GM23248 (cell line): ENCODE data around the gene SIK2. TPM values are rescaled to one million over a fixed set of nuclear protein-coding genes. Genes with fewer than 3 reads are reported as not detected.
A peak's percentile ranks its signal among the peaks of the same experiment; 100 is the strongest.

Experiments
- DNase-seq: peaks from one replicate; pipeline ENCODE4 v3.0.0-alpha.2; 2015
- H2AFZ ChIP-seq: fragments of 200-600 bp; sonication (generic); 2 replicates; pipeline ENCODE4 v1.6.1; 2016; ENCODE audit warnings: antibody characterized with exemption
- H3F3A ChIP-seq: fragments of 200-600 bp; sonication (generic); 2 replicates; pipeline ENCODE4 v1.6.1; 2016; ENCODE audit warnings: mild to moderate bottlenecking, antibody characterized with exemption, mixed run types; ENCODE audit not compliant: insufficient read depth
- H3K27ac ChIP-seq: fragments of 200-600 bp; sonication (generic); 2 replicates; pipeline ENCODE4 v1.5.1; 2016; ENCODE audit warnings: mild to moderate bottlenecking
- H3K27me3 ChIP-seq: fragments of 200-600 bp; sonication (generic); replicated peaks from 2 replicates; pipeline ENCODE4 v1.6.1; 2016; ENCODE audit warnings: mild to moderate bottlenecking; ENCODE audit not compliant: insufficient read depth
- H3K36me3 ChIP-seq: fragments of 200-600 bp; sonication (generic); 2 replicates; pipeline ENCODE4 v1.6.1; 2016; ENCODE audit warnings: low read depth, mild to moderate bottlenecking
- H3K4me1 ChIP-seq: fragments of 200-600 bp; sonication (generic); 2 replicates; pipeline ENCODE4 v1.6.1; 2016; ENCODE audit warnings: mild to moderate bottlenecking; ENCODE audit not compliant: insufficient read depth
- H3K4me2 ChIP-seq: fragments of 200-600 bp; sonication (generic); one replicate; pipeline ENCODE4 v1.6.1; 2016; ENCODE audit warnings: mild to moderate bottlenecking; ENCODE audit not compliant: unreplicated experiment
- H3K4me3 ChIP-seq: fragments of 200-600 bp; sonication (generic); 2 replicates; pipeline ENCODE4 v1.5.1; 2016; ENCODE audit warnings: mild to moderate bottlenecking
- H3K79me2 ChIP-seq: fragments of 200-600 bp; sonication (generic); 2 replicates; pipeline ENCODE4 v1.6.1; 2016; ENCODE audit warnings: mild to moderate bottlenecking; ENCODE audit not compliant: insufficient read depth
- H3K9ac ChIP-seq: fragments of 200-600 bp; sonication (generic); 2 replicates; pipeline ENCODE4 v1.6.1; 2016; ENCODE audit warnings: mild to moderate bottlenecking
- H3K9me2 ChIP-seq: fragments of 200-600 bp; sonication (generic); 2 replicates; pipeline ENCODE4 v1.6.1; 2016; ENCODE audit warnings: mixed run types, mild to moderate bottlenecking, moderate library complexity; ENCODE audit not compliant: insufficient read depth
- H3K9me3 ChIP-seq: fragments of 200-600 bp; sonication (generic); one replicate; pipeline ENCODE4 v1.6.1; 2017; ENCODE audit warnings: low read depth
- H4K20me1 ChIP-seq: fragments of 200-600 bp; sonication (generic); 2 replicates; pipeline ENCODE4 v1.6.0; 2016; ENCODE audit not compliant: insufficient read depth
- EZH2 ChIP-seq: fragments of 200-600 bp; sonication (generic); IDR thresholded peaks from 2 replicates; pipeline ENCODE4 v1.6.1; 2018; ENCODE audit warnings: antibody characterized with exemption, mild to moderate bottlenecking; ENCODE audit not compliant: insufficient read depth, poor library complexity, severe bottlenecking
- EZH2phosphoT487 ChIP-seq: fragments of 200-600 bp; sonication (generic); IDR thresholded peaks from 2 replicates; pipeline ENCODE4 v1.6.1; 2018; ENCODE audit warnings: antibody characterized with exemption, moderate library complexity, mild to moderate bottlenecking, low read depth; ENCODE audit not compliant: insufficient read depth
- WGBS, 2 experiments: methylation state at CpG; one replicate each; pipeline ENCODE4 v1.1.6; 2015 to 2017; ENCODE audit warnings: low lambda C conversion rate in 2 of 2, low coverage in 1 of 2; ENCODE audit errors: missing lambda C conversion rate in 2 of 2; 5-methylcytosine and 5-hydroxymethylcytosine counted together
- in situ Hi-C: fragments of 300-500 bp; cut with MboI; formaldehyde crosslinking; loops from 2 replicates; pipeline ENCODE4 v1.15.0; 2020
- polyA plus RNA-seq: library from polyadenylated mRNA; unstranded; fragments of >200 nt; fragmentation: Nextera tagmentation; extraction: Ambion mirVana; gene quantifications from 2 replicates; pipeline ENCODE4 v1.2.1, GENCODE V29; 2016
- total RNA-seq: library from RNA; depleted of rRNA; stranded (reverse); fragments of >200 nt; shearing (Covaris generic); gene quantifications from 2 replicates; pipeline ENCODE4 v1.2.3, GENCODE V29; 2014

Gene SIK2
- total and polyA plus RNA-seq, 2 experiments from 2014 or later, result 5.9 to 14.8 TPM

DNA sequence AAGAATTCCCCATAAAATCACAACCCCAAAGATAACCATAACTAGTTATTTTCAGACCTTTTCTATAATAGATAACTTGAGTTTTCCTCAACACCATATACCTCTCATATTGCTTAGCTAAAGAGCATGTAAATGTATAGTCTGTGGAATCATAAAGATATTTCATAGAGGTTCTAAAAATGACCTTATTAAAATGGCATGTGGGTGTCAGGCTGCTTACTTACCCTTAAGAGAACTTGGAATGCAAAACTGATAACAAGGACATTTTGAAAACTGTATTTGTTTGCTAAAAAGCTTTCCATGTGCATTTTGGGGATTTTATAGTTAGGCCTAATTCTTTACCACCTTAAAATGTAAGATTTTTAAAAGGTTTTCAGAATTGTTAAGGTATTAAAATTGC, 4.7 kb downstream of the SIK2 start:
- peaks cover 95% of the 10 kb centered on the region for H3K79me2 ChIP-seq
- H3K4me3 ChIP-seq, result peak overlapping the region; percentile 10; the same call in 1 of the 2 replicates
- no peaks in the 10 kb centered on the region for H3K27me3 ChIP-seq
- DNase-seq, result peak; percentile 37
- peaks cover 13% of the 10 kb centered on the region; the same call in 1 of the 2 replicates for H3F3A ChIP-seq
- peak overlapping the region; percentile 1; the same call in 1 of the 2 replicates for H3K9ac ChIP-seq
- no peaks in the 10 kb centered on the region; the same call in 1 of the 2 replicates for H3K36me3 ChIP-seq
- no peak for TF ChIP-seq EZH2
- TF ChIP-seq EZH2phosphoT487, result no peak
- H3K4me1 ChIP-seq, result peaks cover 40% of the 10 kb centered on the region
- H2AFZ ChIP-seq, result no peak overlapping the region
- in situ Hi-C loops, result no loop called here
- H4K20me1 ChIP-seq, result peaks cover 4% of the 10 kb centered on the region; the same call in 1 of the 2 replicates
- H3K9me2 ChIP-seq, result no peaks in the 10 kb centered on the region
- no peaks in the 10 kb centered on the region for H3K9me3 ChIP-seq
- peak overlapping the region; percentile 39 for H3K4me2 ChIP-seq
- H3K27ac ChIP-seq, result no peak overlapping the region

DNA sequence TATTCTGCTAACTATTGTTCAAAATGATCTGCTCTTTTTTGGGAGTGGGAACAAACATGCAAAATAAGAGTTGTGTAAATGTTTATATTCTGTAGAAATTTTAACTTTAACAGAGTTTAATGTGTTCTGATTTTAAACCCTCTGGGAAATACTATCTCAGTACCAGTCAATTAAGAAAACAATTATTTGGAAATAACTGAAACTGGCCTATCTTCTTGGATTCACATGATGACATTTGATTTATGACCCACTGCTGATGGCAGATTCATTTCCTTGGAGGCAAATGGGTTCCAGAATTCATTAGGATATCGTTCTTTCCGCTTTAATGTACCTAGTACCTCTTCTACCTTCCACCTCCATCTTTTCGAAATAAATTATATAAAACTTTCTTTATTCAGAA, 5.5 kb downstream of the SIK2 start:
- 90 to 91% methylated on average over 3 of the region's 3 CpGs for WGBS, 2 experiments
- Histone ChIP-seq H3K9me2 (no peaks in the 10 kb centered on the region), H3K4me3 (no peak overlapping the region), H3F3A (peaks cover 13% of the 10 kb centered on the region; the same call in 1 of the 2 replicates), H3K9ac (no peak overlapping the region), H3K36me3 (no peaks in the 10 kb centered on the region; the same call in 1 of the 2 replicates), H3K79me2 (peaks cover 92% of the 10 kb centered on the region), H3K4me1 (peaks cover 46% of the 10 kb centered on the region), H3K27ac (no peak overlapping the region), H3K9me3 (no peaks in the 10 kb centered on the region), H3K27me3 (no peaks in the 10 kb centered on the region), H4K20me1 (peaks cover 4% of the 10 kb centered on the region; the same call in 1 of the 2 replicates), H3K4me2 (no peak overlapping the region), H2AFZ (no peak overlapping the region)
- TF ChIP-seq EZH2 (no peak), EZH2phosphoT487 (no peak)
- in situ Hi-C loops, result no loop called here
- DNase-seq, result no peak

DNA sequence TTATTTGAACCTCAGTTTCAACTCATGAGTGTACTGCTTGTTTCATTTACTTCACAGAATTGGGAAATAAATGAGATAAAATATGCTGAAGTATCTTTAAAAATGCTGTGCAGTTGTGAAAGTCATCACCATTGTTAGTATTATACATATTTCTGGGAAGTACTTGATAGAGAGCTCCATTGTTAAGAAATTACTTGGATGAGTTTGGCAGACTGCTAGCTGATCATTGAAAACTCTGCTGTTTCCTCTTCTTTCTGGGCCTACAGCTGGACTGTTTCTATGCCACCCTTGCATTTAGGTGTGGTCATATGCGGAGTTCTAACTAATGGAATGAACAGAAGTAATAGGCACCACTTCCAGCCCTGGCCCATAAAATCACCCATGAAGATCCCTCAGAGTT, 10.0 kb downstream of the SIK2 start:
- in situ Hi-C loops, result no loop called here
- no peaks in the 10 kb centered on the region for H4K20me1 ChIP-seq
- H3K27me3 ChIP-seq, result no peaks in the 10 kb centered on the region
- no peak overlapping the region for H3K4me3 ChIP-seq
- H3K27ac ChIP-seq, result peak overlapping the region; percentile 45
- H3K9me2 ChIP-seq, result no peaks in the 10 kb centered on the region
- H3K9ac ChIP-seq, result no peak overlapping the region
- peaks cover 18% of the 10 kb centered on the region for H3K4me1 ChIP-seq
- H3K4me2 ChIP-seq, result peak overlapping the region; percentile 45
- H3F3A ChIP-seq, result peaks cover 6% of the 10 kb centered on the region; the same call in 1 of the 2 replicates
- H3K36me3 ChIP-seq, result peaks cover 13% of the 10 kb centered on the region; the same call in 1 of the 2 replicates
- DNase-seq, result peak; percentile 47
- H3K9me3 ChIP-seq, result no peaks in the 10 kb centered on the region
- 69 to 78% methylated on average over 1 of the region's 1 CpG for WGBS, 2 experiments
- no peak overlapping the region for H2AFZ ChIP-seq
- TF ChIP-seq EZH2 (no peak), EZH2phosphoT487 (no peak)
- peaks cover 88% of the 10 kb centered on the region for H3K79me2 ChIP-seq

DNA sequence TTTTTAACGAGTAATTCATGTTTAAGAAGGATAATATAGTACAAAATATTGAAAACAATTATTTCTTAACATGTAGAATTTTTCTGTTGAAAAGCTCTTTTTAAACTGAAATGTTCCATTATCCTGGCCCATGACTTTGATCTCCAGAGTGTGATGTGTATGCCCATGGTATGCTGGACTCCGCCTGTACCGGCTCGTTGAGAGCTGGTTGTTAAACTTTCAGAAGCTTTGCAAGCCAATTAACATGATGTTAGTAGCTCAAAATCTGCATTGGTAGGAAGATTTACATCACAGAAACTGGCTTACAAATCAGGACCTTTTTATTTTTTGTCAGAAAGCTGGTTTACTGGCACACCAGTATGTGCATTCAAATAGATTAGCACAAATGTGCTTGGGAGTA, 15.0 kb downstream of the SIK2 start:
- peaks cover 58% of the 10 kb centered on the region for H3K79me2 ChIP-seq
- H3K27me3 ChIP-seq, result no peaks in the 10 kb centered on the region
- no peak overlapping the region for H3K27ac ChIP-seq
- H2AFZ ChIP-seq, result no peak overlapping the region
- H3F3A ChIP-seq, result no peaks in the 10 kb centered on the region
- peaks cover 30% of the 10 kb centered on the region for H3K36me3 ChIP-seq
- H3K4me1 ChIP-seq, result peaks cover 4% of the 10 kb centered on the region
- TF ChIP-seq EZH2phosphoT487, result no peak
- TF ChIP-seq EZH2, result no peak
- no peak overlapping the region for H3K4me2 ChIP-seq
- DNase-seq, result no peak
- in situ Hi-C loops, result no loop called here
- H3K9me2 ChIP-seq, result no peaks in the 10 kb centered on the region
- H4K20me1 ChIP-seq, result no peaks in the 10 kb centered on the region
- no peaks in the 10 kb centered on the region for H3K9me3 ChIP-seq
- H3K9ac ChIP-seq, result no peak overlapping the region
- WGBS, 2 experiments, result 79 to 81% methylated on average over 4 of the region's 4 CpGs
- H3K4me3 ChIP-seq, result no peak overlapping the region

DNA sequence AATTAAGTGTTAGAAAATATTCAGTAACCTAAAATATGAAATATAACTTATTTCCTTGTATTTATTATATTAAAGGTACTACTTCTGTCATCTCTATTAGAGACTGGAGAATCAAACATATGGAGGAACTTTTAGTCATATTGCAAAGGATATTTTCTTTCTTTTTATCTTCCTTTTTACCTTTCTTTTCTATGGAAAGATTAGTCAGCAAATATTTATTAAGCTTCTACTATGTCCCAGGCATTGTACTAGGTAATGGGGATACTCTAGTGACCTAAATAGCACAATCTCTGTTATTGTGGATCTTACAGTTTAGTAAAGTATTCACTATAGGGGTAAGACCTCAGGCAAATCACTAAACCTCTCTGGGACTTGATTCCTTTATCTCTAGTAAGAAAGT, 18.3 kb downstream of the SIK2 start:
- no peaks in the 10 kb centered on the region for H3K4me1 ChIP-seq
- H3K9me3 ChIP-seq, result no peaks in the 10 kb centered on the region
- H3K27ac ChIP-seq, result no peak overlapping the region
- no peak overlapping the region for H2AFZ ChIP-seq
- DNase-seq, result no peak
- peaks cover 59% of the 10 kb centered on the region for H3K79me2 ChIP-seq
- H3K9me2 ChIP-seq, result no peaks in the 10 kb centered on the region
- TF ChIP-seq EZH2phosphoT487 (no peak), EZH2 (no peak)
- H4K20me1 ChIP-seq, result no peaks in the 10 kb centered on the region
- H3F3A ChIP-seq, result no peaks in the 10 kb centered on the region
- no peak overlapping the region for H3K9ac ChIP-seq
- in situ Hi-C loops, result no loop called here
- no peak overlapping the region for H3K4me3 ChIP-seq
- no peak overlapping the region for H3K4me2 ChIP-seq
- H3K36me3 ChIP-seq, result peaks cover 35% of the 10 kb centered on the region
- no peaks in the 10 kb centered on the region for H3K27me3 ChIP-seq
